Aortic smooth muscle cell (primary cell): ENCODE data around the gene TNFRSF11A. TPM values are rescaled to one million over a fixed set of nuclear protein-coding genes. Genes with fewer than 3 reads are reported as not detected.

Experiments used
- total RNA-seq: library from RNA; depleted of rRNA; stranded (reverse); fragments of >200 nt; gene quantifications from 2 replicates; pipeline ENCODE4 v1.2.3, GENCODE V29; 2014

TNFRSF11A gene
- 1.5 and 2.2 TPM in 2 replicates for total RNA-seq

GRCh38 chr18:62324917-62325805 lies at the start of gene TNFRSF11A:
TSS of gene TNFRSF11A (plus strand) at chr18:62325310. CDS start at chr18:62325353, 43 bp downstream.

Other genes with a start within 250 kb of the TNFRSF11A start
- 62.4 and 66.7 TPM in 2 replicates for gene PIGN, start 138.3 kb upstream of the TNFRSF11A start, total RNA-seq
- gene RELCH, start 138.1 kb upstream of the TNFRSF11A start, total RNA-seq, result 46.9 and 52.6 TPM in 2 replicates
- 6.2 and 7.3 TPM in 2 replicates for gene ZCCHC2, start 197.7 kb downstream of the TNFRSF11A start, total RNA-seq